Central memory CD4-positive, alpha-beta T cell (primary cell): ENCODE measurements around the gene AP5S1.

Experiments
- DNase-seq: peaks from one replicate; pipeline ENCODE4 v3.0.0; 2022

The AP5S1 gene

GRCh38 chr20:3846740-3847428 lies 26.5 kb downstream of the AP5S1 start, which contains the start of gene MAVS:
Gene MAVS, plus strand, starts transcription at chr20:3846834. Its CDS starts 7,791 bp downstream, at chr20:3854625.
- peak; percentile 82 for DNase-seq

GRCh38 chr20:3847429-3847940 lies 27.1 kb downstream of the AP5S1 start:
- no peak for DNase-seq

- no peak for DNase-seq
Observed at GRCh38 chr20:3848565-3848964, 28.2 kb downstream of the AP5S1 start.

GRCh38 chr20:3854462-3854871 lies 34.1 kb downstream of the AP5S1 start:
- no peak for DNase-seq

- no peak for DNase-seq
Observed at GRCh38 chr20:3857405-3857804, 37.1 kb downstream of the AP5S1 start.

- no peak for DNase-seq
Observed at GRCh38 chr20:3858689-3859088, 38.3 kb downstream of the AP5S1 start.

GRCh38 chr20:3861191-3861590 lies 40.8 kb downstream of the AP5S1 start:
- no peak for DNase-seq

- DNase-seq, result no peak
Observed at GRCh38 chr20:3862333-3862732, 42.0 kb downstream of the AP5S1 start.

GRCh38 chr20:3863317-3863716 lies 43.0 kb downstream of the AP5S1 start:
- no peak for DNase-seq

- no peak for DNase-seq
Observed at GRCh38 chr20:3864518-3864917, 44.2 kb downstream of the AP5S1 start.

GRCh38 chr20:3865152-3865886 lies 45.0 kb downstream of the AP5S1 start:
- no peak for DNase-seq

GRCh38 chr20:3865887-3866407 lies 45.6 kb downstream of the AP5S1 start:
- no peak for DNase-seq

GRCh38 chr20:3866464-3866863 lies 46.1 kb downstream of the AP5S1 start:
- no peak for DNase-seq

- no peak for DNase-seq
Observed at GRCh38 chr20:3867802-3868201, 47.5 kb downstream of the AP5S1 start.

- no peak for DNase-seq
Observed at GRCh38 chr20:3869839-3870634, 49.7 kb downstream of the AP5S1 start.

GRCh38 chr20:3871550-3872265 lies 51.4 kb downstream of the AP5S1 start:
- DNase-seq, result no peak

GRCh38 chr20:3873507-3873906 lies 53.2 kb downstream of the AP5S1 start:
- no peak for DNase-seq

GRCh38 chr20:3874194-3874844 lies 54.0 kb downstream of the AP5S1 start:
- no peak for DNase-seq

- no peak for DNase-seq
Observed at GRCh38 chr20:3875378-3875974, 55.1 kb downstream of the AP5S1 start.

- no peak for DNase-seq
Observed at GRCh38 chr20:3876000-3876399, 55.7 kb downstream of the AP5S1 start.

GRCh38 chr20:3876676-3877075 lies 56.3 kb downstream of the AP5S1 start:
- DNase-seq, result no peak
